ENCODE results near the gene EXD3.

Gene EXD3

GRCh38 chr9:137391411-137391754 lies 31.6 kb downstream of the EXD3 start:
- Histone ChIP-seq H3K4me3 (ENCODE audit: low read depth, low read length) (no peak overlapping the region), H3K4me1 (no peaks in the 10 kb centered on the region), H3K36me3 (no peaks in the 10 kb centered on the region), H3K27me3 (no peaks in the 10 kb centered on the region), H3K9me3 (no peaks in the 10 kb centered on the region)
- no peak for DNase-seq
- TF ChIP-seq, protein P1, sequence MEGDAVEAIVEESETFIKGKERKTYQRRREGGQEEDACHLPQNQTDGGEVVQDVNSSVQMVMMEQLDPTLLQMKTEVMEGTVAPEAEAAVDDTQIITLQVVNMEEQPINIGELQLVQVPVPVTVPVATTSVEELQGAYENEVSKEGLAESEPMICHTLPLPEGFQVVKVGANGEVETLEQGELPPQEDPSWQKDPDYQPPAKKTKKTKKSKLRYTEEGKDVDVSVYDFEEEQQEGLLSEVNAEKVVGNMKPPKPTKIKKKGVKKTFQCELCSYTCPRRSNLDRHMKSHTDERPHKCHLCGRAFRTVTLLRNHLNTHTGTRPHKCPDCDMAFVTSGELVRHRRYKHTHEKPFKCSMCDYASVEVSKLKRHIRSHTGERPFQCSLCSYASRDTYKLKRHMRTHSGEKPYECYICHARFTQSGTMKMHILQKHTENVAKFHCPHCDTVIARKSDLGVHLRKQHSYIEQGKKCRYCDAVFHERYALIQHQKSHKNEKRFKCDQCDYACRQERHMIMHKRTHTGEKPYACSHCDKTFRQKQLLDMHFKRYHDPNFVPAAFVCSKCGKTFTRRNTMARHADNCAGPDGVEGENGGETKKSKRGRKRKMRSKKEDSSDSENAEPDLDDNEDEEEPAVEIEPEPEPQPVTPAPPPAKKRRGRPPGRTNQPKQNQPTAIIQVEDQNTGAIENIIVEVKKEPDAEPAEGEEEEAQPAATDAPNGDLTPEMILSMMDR (IDR thresholded peaks at IDR 0.05; ENCODE audit: low read depth, low read length), result no peak

- H3K27me3 ChIP-seq, result no peaks in the 10 kb centered on the region
- H3K4me3 ChIP-seq (ENCODE audit: low read depth, low read length), result no peak overlapping the region
- H3K4me1 ChIP-seq, result no peaks in the 10 kb centered on the region
- H3K36me3 ChIP-seq, result no peaks in the 10 kb centered on the region
- no peak for DNase-seq
- TF ChIP-seq, protein P1 (IDR thresholded peaks at IDR 0.05; ENCODE audit: low read depth, low read length), result no peak
- H3K9me3 ChIP-seq, result no peaks in the 10 kb centered on the region
Measured at GRCh38 chr9:137390553-137391410, 32.2 kb downstream of the EXD3 start.

DNA sequence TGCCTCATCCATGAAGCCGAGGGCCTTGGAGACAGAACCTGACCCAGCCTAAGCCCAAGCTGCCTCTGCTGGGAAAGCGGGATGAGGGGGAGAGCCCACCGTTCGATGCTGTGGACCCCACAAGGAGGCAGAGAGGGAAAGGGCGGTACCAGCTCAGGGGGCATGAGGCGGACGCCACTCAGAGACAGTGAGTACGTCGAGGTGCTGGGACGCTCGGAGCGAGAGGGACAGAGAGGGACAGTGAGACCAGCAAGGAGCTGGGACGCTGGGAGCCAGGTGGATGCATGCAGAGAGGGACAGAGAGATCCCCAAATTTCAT lies 33.6 kb downstream of the EXD3 start:
- Histone ChIP-seq H3K36me3 (no peaks in the 10 kb centered on the region), H3K27me3 (no peaks in the 10 kb centered on the region), H3K9me3 (no peaks in the 10 kb centered on the region), H3K4me3 (ENCODE audit: low read depth, low read length) (no peak overlapping the region), H3K4me1 (no peaks in the 10 kb centered on the region)
- DNase-seq, result no peak
- TF ChIP-seq, protein P1 (IDR thresholded peaks at IDR 0.05; ENCODE audit: low read depth, low read length), result no peak

GRCh38 chr9:137388589-137389427 lies 34.2 kb downstream of the EXD3 start:
- no peak for DNase-seq
- no peaks in the 10 kb centered on the region for H3K27me3 ChIP-seq
- H3K4me3 ChIP-seq (ENCODE audit: low read depth, low read length), result no peak overlapping the region
- TF ChIP-seq, protein P1 (IDR thresholded peaks at IDR 0.05; ENCODE audit: low read depth, low read length), result no peak
- no peaks in the 10 kb centered on the region for H3K36me3 ChIP-seq
- no peaks in the 10 kb centered on the region for H3K4me1 ChIP-seq
- H3K9me3 ChIP-seq, result no peaks in the 10 kb centered on the region

GRCh38 chr9:137387891-137388560 lies 34.9 kb downstream of the EXD3 start:
- TF ChIP-seq, protein P1 (IDR thresholded peaks at IDR 0.05; ENCODE audit: low read depth, low read length), result no peak
- Histone ChIP-seq H3K27me3 (no peaks in the 10 kb centered on the region), H3K9me3 (no peaks in the 10 kb centered on the region), H3K36me3 (no peaks in the 10 kb centered on the region), H3K4me1 (peaks cover under 1% of the 10 kb centered on the region), H3K4me3 (ENCODE audit: low read depth, low read length) (no peak overlapping the region)
- DNase-seq, result no peak
